Measurements from ENCODE around the gene ERICH6B. TPM values are rescaled to one million over a fixed set of nuclear protein-coding genes. Genes with fewer than 3 reads are reported as not detected.

ERICH6B gene
- total and polyA plus RNA-seq, 2 experiments from 2014 or later = not detected

- Histone ChIP-seq H3K4me2 (no peak overlapping the region), H3K9me2 (ENCODE audit: insufficient read depth) (peaks cover 7% of the 10 kb centered on the region; the same call in 1 of the 2 replicates), H3K27ac (ENCODE audit: low read depth) (no peak overlapping the region), H2AFZ (no peak overlapping the region), H3F3A (replicated peaks; ENCODE audit: low read depth) (no peaks in the 10 kb centered on the region), H4K20me1 (replicated peaks; ENCODE audit: insufficient read depth) (no peaks in the 10 kb centered on the region), H3K27me3 (ENCODE audit: insufficient read depth) (no peaks in the 10 kb centered on the region), H3K4me1 (ENCODE audit: insufficient read depth) (0 out of 2 replicates have a peak, but pooled peaks cover 3% of the 10 kb centered on the region), H3K79me2 (replicated peaks; ENCODE audit: insufficient read depth) (no peaks in the 10 kb centered on the region), H3K4me3 (no peak overlapping the region), H3K36me3 (ENCODE audit: insufficient read depth) (no peaks in the 10 kb centered on the region)
- DNase-seq (ENCODE audit: low spot score) (no peak), ATAC-seq (no peak)
- Mint-ChIP-seq H3K4me1 (peaks cover 7% of the 10 kb centered on the region), H3K27ac (no peak overlapping the region), H3K27me3 (ENCODE audit: insufficient read depth, low read depth, poor library complexity) (peaks cover 5% of the 10 kb centered on the region), H3K4me3 (no peak overlapping the region), H3K9me3 (no peaks in the 10 kb centered on the region), H3K36me3 (ENCODE audit: low read depth) (no peaks in the 10 kb centered on the region)
- no peak for TF ChIP-seq POLR2AphosphoS5 (IDR thresholded peaks at IDR 0.05; ENCODE audit: low read depth)
- TF ChIP-seq STAT1 (IDR thresholded peaks at IDR 0.05; ENCODE audit: unreplicated experiment) = no peak
- TF ChIP-seq NANOG (IDR thresholded peaks at IDR 0.05; ENCODE audit: borderline replicate concordance) = no peak
- TF ChIP-seq EZH2phosphoT487 (IDR thresholded peaks at IDR 0.05; ENCODE audit: unreplicated experiment) = no peak
- TF ChIP-seq ETS1 (IDR thresholded peaks at IDR 0.05) = no peak
- TF ChIP-seq CREB1 (CRISPR knock-in tag; IDR thresholded peaks at IDR 0.05; ENCODE audit: low read depth) = no peak
- TF ChIP-seq ZNF114 (CRISPR knock-in tag; IDR thresholded peaks at IDR 0.05) = no peak
- no peak for TF ChIP-seq JUNB (IDR thresholded peaks at IDR 0.05; ENCODE audit: unreplicated experiment)
These were observed 39.1 kb downstream of the ERICH6B start for GRCh38 chr13:45576466-45576865.

- Mint-ChIP-seq H3K27ac (0 out of 2 replicates have a peak overlapping the region, but pooled peaks have one; percentile 49), H3K36me3 (ENCODE audit: low read depth) (no peaks in the 10 kb centered on the region), H3K9me3 (no peaks in the 10 kb centered on the region), H3K4me1 (peaks cover 7% of the 10 kb centered on the region), H3K4me3 (no peak overlapping the region), H3K27me3 (ENCODE audit: insufficient read depth, low read depth, poor library complexity) (peaks cover 5% of the 10 kb centered on the region)
- Histone ChIP-seq H3K4me3 (no peak overlapping the region), H2AFZ (no peak overlapping the region), H3K9me2 (ENCODE audit: insufficient read depth) (peaks cover 12% of the 10 kb centered on the region; the same call in 1 of the 2 replicates), H3F3A (replicated peaks; ENCODE audit: low read depth) (no peaks in the 10 kb centered on the region), H3K36me3 (ENCODE audit: insufficient read depth) (no peaks in the 10 kb centered on the region), H3K4me1 (ENCODE audit: insufficient read depth) (0 out of 2 replicates have a peak, but pooled peaks cover 3% of the 10 kb centered on the region), H4K20me1 (replicated peaks; ENCODE audit: insufficient read depth) (no peaks in the 10 kb centered on the region), H3K4me2 (no peak overlapping the region), H3K79me2 (replicated peaks; ENCODE audit: insufficient read depth) (no peaks in the 10 kb centered on the region), H3K27me3 (ENCODE audit: insufficient read depth) (no peaks in the 10 kb centered on the region), H3K27ac (ENCODE audit: low read depth) (no peak overlapping the region)
- TF ChIP-seq ZNF331 (CRISPR knock-in tag; IDR thresholded peaks at IDR 0.05; ENCODE audit: low read depth) (no peak), EZH2 (IDR thresholded peaks at IDR 0.05; ENCODE audit: low read depth, unreplicated experiment) (no peak)
- DNase-seq (ENCODE audit: low spot score) (no peak), ATAC-seq (no peak)
These were observed 39.7 kb downstream of the ERICH6B start for GRCh38 chr13:45575830-45576180.

- peaks cover 7% of the 10 kb centered on the region for H3K4me1 Mint-ChIP-seq
- DNase-seq (ENCODE audit: low spot score) = no peak
- no peaks in the 10 kb centered on the region for H3K27me3 ChIP-seq (ENCODE audit: insufficient read depth)
- H3K9me3 Mint-ChIP-seq = 0 out of 3 replicates have a peak, but pooled peaks cover 2% of the 10 kb centered on the region
- no peak overlapping the region for H3K4me3 Mint-ChIP-seq
- no peak for ATAC-seq
- no peak overlapping the region for H3K4me3 ChIP-seq
- no peaks in the 10 kb centered on the region for H3K36me3 Mint-ChIP-seq (ENCODE audit: low read depth)
- no peaks in the 10 kb centered on the region for H3K36me3 ChIP-seq (ENCODE audit: insufficient read depth)
- no peaks in the 10 kb centered on the region for H3K79me2 ChIP-seq (replicated peaks; ENCODE audit: insufficient read depth)
- no peaks in the 10 kb centered on the region for H3F3A ChIP-seq (replicated peaks; ENCODE audit: low read depth)
- no peak overlapping the region for H2AFZ ChIP-seq
- no peak overlapping the region for H3K27ac Mint-ChIP-seq
- no peak overlapping the region for H3K27ac ChIP-seq (ENCODE audit: low read depth)
- H3K27me3 Mint-ChIP-seq (ENCODE audit: insufficient read depth, low read depth, poor library complexity) = peaks cover 5% of the 10 kb centered on the region
- no peaks in the 10 kb centered on the region for H4K20me1 ChIP-seq (replicated peaks; ENCODE audit: insufficient read depth)
- H3K4me2 ChIP-seq = no peak overlapping the region
- H3K9me2 ChIP-seq (ENCODE audit: insufficient read depth) = peaks cover 12% of the 10 kb centered on the region; the same call in 1 of the 2 replicates
- 0 out of 2 replicates have a peak, but pooled peaks cover 3% of the 10 kb centered on the region for H3K4me1 ChIP-seq (ENCODE audit: insufficient read depth)
- TF ChIP-seq JUNB (IDR thresholded peaks at IDR 0.05; ENCODE audit: unreplicated experiment) (no peak), POLR2AphosphoS5 (IDR thresholded peaks at IDR 0.05; ENCODE audit: low read depth) (no peak), CREB1 (CRISPR knock-in tag; IDR thresholded peaks at IDR 0.05; ENCODE audit: low read depth) (no peak), ETS1 (IDR thresholded peaks at IDR 0.05) (no peak), REST (IDR thresholded peaks at IDR 0.05; ENCODE audit: unreplicated experiment) (no peak), ZNF114 (CRISPR knock-in tag; IDR thresholded peaks at IDR 0.05) (no peak), ZNF331 (CRISPR knock-in tag; IDR thresholded peaks at IDR 0.05; ENCODE audit: low read depth) (no peak), EZH2phosphoT487 (IDR thresholded peaks at IDR 0.05; ENCODE audit: unreplicated experiment) (no peak), STAT1 (IDR thresholded peaks at IDR 0.05; ENCODE audit: unreplicated experiment) (no peak), EZH2 (IDR thresholded peaks at IDR 0.05; ENCODE audit: low read depth, unreplicated experiment) (no peak)
These were observed 40.3 kb downstream of the ERICH6B start for GRCh38 chr13:45575146-45575829.
